ENCODE results near the gene DUSP23. TPM values are rescaled to one million over a fixed set of nuclear protein-coding genes. Genes with fewer than 3 reads are reported as not detected.
A peak's percentile ranks its signal among the peaks of the same experiment; 100 is the strongest.

Gene DUSP23
- total RNA-seq, 5 donors from 2014 or later (not counting 1 experiment from before 2014, with no cell fraction given) = 8.8 to 17.1 (median 14.3) TPM

- DNase-seq (no peak), ATAC-seq (replicated peaks in 1 of 4) (no peak)
- CTCF ChIA-PET = interaction anchor here (0.7 to 1.6 kb wide), 4 partner anchors 85 to 91 kb away, joined by 3 to 7 read pairs (median 4); no protein-coding TSS in a partner anchor
- Mint-ChIP-seq H3K36me3 (peaks cover 10% of the 10 kb centered on the region), H3K4me1 (peaks cover 22 to 49% (median 31%) of the 10 kb centered on the region in 3 donors), H3K9me3 (no peaks in the 10 kb centered on the region), H3K4me3 (peak overlapping the region in 1 of 3 donors; percentile 11), H3K27me3 (peaks cover 0 to 9% of the 10 kb centered on the region in 2 donors), H3K27ac (peak overlapping the region in 1 of 2 donors; percentile 18)
- POLR2A ChIA-PET = no interaction called here
- 86% methylated on average over 2 of the region's 7 CpGs for WGBS (ENCODE audit: insufficient coverage)
- no peaks in the 10 kb centered on the region for H3K27me3 ChIP-seq (replicated peaks in 1 of 2; ENCODE audit: control insufficient read depth in 2 of 2, extremely low read depth in 1 of 2, insufficient read depth in 2 of 2, low read length in 1 of 2)
- peak overlapping the region in 1 of 2 donors; percentile 31 for H3K4me3 ChIP-seq (ENCODE audit: control insufficient read depth in 1 of 2, extremely low read depth in 1 of 2, low read length in 1 of 2)
- H3K36me3 ChIP-seq (ENCODE audit: control insufficient read depth in 2 of 2, extremely low read depth in 1 of 2, insufficient read depth in 1 of 2, low read length in 1 of 2) = peaks cover 0 to 8% of the 10 kb centered on the region in 2 donors
- peak overlapping the region; percentile 22 for H3K27ac ChIP-seq (ENCODE audit: low read length)
- H3K9me3 ChIP-seq = no peaks in the 10 kb centered on the region
- peaks cover 12 to 58% of the 10 kb centered on the region in 2 experiments for H3K4me1 ChIP-seq (ENCODE audit: control insufficient read depth in 1 of 2, extremely low read depth in 1 of 2, insufficient read depth in 2 of 2, low read length in 2 of 2)
Measured at GRCh38 chr1:159803956-159804689, 23.4 kb downstream of the DUSP23 start.

DNA sequence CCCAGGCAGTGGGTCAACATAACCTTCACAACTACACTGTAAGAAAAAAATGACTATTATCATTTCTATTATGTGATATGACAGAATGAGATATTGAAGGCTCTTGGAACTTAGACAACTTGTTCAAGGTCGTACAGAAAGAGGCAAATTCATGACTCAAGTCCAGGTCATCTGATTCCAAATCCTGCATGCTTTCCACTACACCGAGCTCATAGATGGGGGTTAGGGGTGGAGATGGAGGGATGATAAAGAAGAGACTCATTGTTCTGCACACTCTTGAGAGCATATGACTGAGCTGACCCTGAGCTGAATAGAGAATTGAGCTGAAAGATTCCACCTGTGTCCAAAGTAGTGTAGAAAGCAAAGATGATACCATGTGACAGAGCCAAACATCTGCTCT is 24.2 kb downstream of the DUSP23 start:
- DNase-seq = no peak
- ChIA-PET CTCF (interaction anchor here in 1 of 2 donors (0.7 kb wide), 1 partner anchor 85 kb away, joined by 3 read pairs; no protein-coding TSS in a partner anchor), POLR2A (no interaction called here)
- Histone ChIP-seq H3K4me3 (ENCODE audit: control insufficient read depth in 1 of 2, extremely low read depth in 1 of 2, low read length in 1 of 2) (no peak overlapping the region), H3K27ac (ENCODE audit: low read length) (no peak overlapping the region), H3K4me1 (ENCODE audit: control insufficient read depth in 1 of 2, extremely low read depth in 1 of 2, insufficient read depth in 2 of 2, low read length in 2 of 2) (peaks cover 7 to 51% of the 10 kb centered on the region in 2 experiments), H3K9me3 (no peaks in the 10 kb centered on the region), H3K36me3 (ENCODE audit: control insufficient read depth in 2 of 2, extremely low read depth in 1 of 2, insufficient read depth in 1 of 2, low read length in 1 of 2) (peaks cover 0 to 10% of the 10 kb centered on the region in 2 donors), H3K27me3 (replicated peaks in 1 of 2; ENCODE audit: control insufficient read depth in 2 of 2, extremely low read depth in 1 of 2, insufficient read depth in 2 of 2, low read length in 1 of 2) (peaks cover 0 to 4% of the 10 kb centered on the region in 2 experiments)
- no peak overlapping the region for H3K4me3 Mint-ChIP-seq
- no peak for ATAC-seq (replicated peaks in 1 of 4)
- no peaks in the 10 kb centered on the region for H3K9me3 Mint-ChIP-seq
- H3K27me3 Mint-ChIP-seq = peaks cover 0 to 7% of the 10 kb centered on the region in 2 donors
- H3K4me1 Mint-ChIP-seq = peaks cover 14 to 41% (median 23%) of the 10 kb centered on the region in 3 donors
- no peak overlapping the region for H3K27ac Mint-ChIP-seq
- WGBS (ENCODE audit: insufficient coverage) = no CpG with 5 or more reads among the region's 2 CpGs
- H3K36me3 Mint-ChIP-seq = peaks cover 10% of the 10 kb centered on the region

GRCh38 chr1:159815926-159816325 is 35.2 kb downstream of the DUSP23 start:
- Mint-ChIP-seq H3K9me3 (no peaks in the 10 kb centered on the region), H3K27ac (no peak overlapping the region), H3K27me3 (no peaks in the 10 kb centered on the region), H3K36me3 (no peaks in the 10 kb centered on the region), H3K4me3 (no peak overlapping the region), H3K4me1 (no peaks in the 10 kb centered on the region)
- Histone ChIP-seq H3K27ac (ENCODE audit: low read length) (no peak overlapping the region), H3K4me3 (ENCODE audit: control insufficient read depth in 1 of 2, extremely low read depth in 1 of 2, low read length in 1 of 2) (no peak overlapping the region), H3K4me1 (ENCODE audit: control insufficient read depth in 1 of 2, extremely low read depth in 1 of 2, insufficient read depth in 2 of 2, low read length in 2 of 2) (no peaks in the 10 kb centered on the region), H3K36me3 (ENCODE audit: control insufficient read depth in 2 of 2, extremely low read depth in 1 of 2, insufficient read depth in 1 of 2, low read length in 1 of 2) (no peaks in the 10 kb centered on the region), H3K27me3 (replicated peaks in 1 of 2; ENCODE audit: control insufficient read depth in 2 of 2, extremely low read depth in 1 of 2, insufficient read depth in 2 of 2, low read length in 1 of 2) (no peaks in the 10 kb centered on the region), H3K9me3 (no peaks in the 10 kb centered on the region)
- WGBS (ENCODE audit: insufficient coverage) = no CpG with 5 or more reads among the region's 8 CpGs
- POLR2A ChIA-PET = no interaction called here
- CTCF ChIA-PET = no interaction called here
- DNase-seq (no peak), ATAC-seq (replicated peaks in 1 of 4) (no peak)

GRCh38 chr1:159817276-159818041 is 36.7 kb downstream of the DUSP23 start:
- POLR2A ChIA-PET = interaction anchor here in 1 of 2 donors (0.6 kb wide), 1 partner anchor 18 kb away, joined by 3 read pairs; no protein-coding TSS in a partner anchor
- H3K4me1 ChIP-seq (ENCODE audit: control insufficient read depth in 1 of 2, extremely low read depth in 1 of 2, insufficient read depth in 2 of 2, low read length in 2 of 2) = peaks cover 0 to 9% of the 10 kb centered on the region in 2 experiments
- WGBS (ENCODE audit: insufficient coverage) = 89% methylated on average over 5 of the region's 11 CpGs
- peak overlapping the region in 1 of 2 donors; percentile 14 for H3K27ac Mint-ChIP-seq
- H3K27me3 Mint-ChIP-seq = no peaks in the 10 kb centered on the region
- no peaks in the 10 kb centered on the region for H3K4me1 Mint-ChIP-seq
- H3K9me3 ChIP-seq = no peaks in the 10 kb centered on the region
- no peaks in the 10 kb centered on the region for H3K36me3 ChIP-seq (ENCODE audit: control insufficient read depth in 2 of 2, extremely low read depth in 1 of 2, insufficient read depth in 1 of 2, low read length in 1 of 2)
- CTCF ChIA-PET = no interaction called here
- DNase-seq (no peak), ATAC-seq (replicated peaks in 1 of 4) (no peak)
- no peaks in the 10 kb centered on the region for H3K36me3 Mint-ChIP-seq
- H3K4me3 ChIP-seq (ENCODE audit: control insufficient read depth in 1 of 2, extremely low read depth in 1 of 2, low read length in 1 of 2) = no peak overlapping the region
- H3K9me3 Mint-ChIP-seq = no peaks in the 10 kb centered on the region
- H3K27ac ChIP-seq (ENCODE audit: low read length) = no peak overlapping the region
- H3K4me3 Mint-ChIP-seq = no peak overlapping the region
- H3K27me3 ChIP-seq (replicated peaks in 1 of 2; ENCODE audit: control insufficient read depth in 2 of 2, extremely low read depth in 1 of 2, insufficient read depth in 2 of 2, low read length in 1 of 2) = no peaks in the 10 kb centered on the region

GRCh38 chr1:159821171-159821867 is 40.6 kb downstream of the DUSP23 start:
- H3K27ac Mint-ChIP-seq = no peak overlapping the region
- H3K4me3 Mint-ChIP-seq = no peak overlapping the region
- CTCF ChIA-PET = no interaction called here
- Histone ChIP-seq H3K27ac (ENCODE audit: low read length) (no peak overlapping the region), H3K36me3 (ENCODE audit: control insufficient read depth in 2 of 2, extremely low read depth in 1 of 2, insufficient read depth in 1 of 2, low read length in 1 of 2) (no peaks in the 10 kb centered on the region), H3K9me3 (no peaks in the 10 kb centered on the region), H3K27me3 (replicated peaks in 1 of 2; ENCODE audit: control insufficient read depth in 2 of 2, extremely low read depth in 1 of 2, insufficient read depth in 2 of 2, low read length in 1 of 2) (peaks cover 0 to 3% of the 10 kb centered on the region in 2 experiments), H3K4me1 (ENCODE audit: control insufficient read depth in 1 of 2, extremely low read depth in 1 of 2, insufficient read depth in 2 of 2, low read length in 2 of 2) (peaks cover 10 to 47% of the 10 kb centered on the region in 2 experiments), H3K4me3 (ENCODE audit: control insufficient read depth in 1 of 2, extremely low read depth in 1 of 2, low read length in 1 of 2) (no peak overlapping the region)
- H3K9me3 Mint-ChIP-seq = no peaks in the 10 kb centered on the region
- H3K4me1 Mint-ChIP-seq = peaks cover 19 to 25% (median 20%) of the 10 kb centered on the region in 3 donors
- POLR2A ChIA-PET = no interaction called here
- ATAC-seq (replicated peaks in 1 of 4) = no peak
- 96% methylated on average over 4 of the region's 9 CpGs for WGBS (ENCODE audit: insufficient coverage)
- no peaks in the 10 kb centered on the region for H3K27me3 Mint-ChIP-seq
- H3K36me3 Mint-ChIP-seq = no peaks in the 10 kb centered on the region
- peak in 4 of 35 experiments; percentile 7 to 39 (median 24) for DNase-seq

- DNase-seq (no peak), ATAC-seq (replicated peaks in 1 of 4) (no peak)
- Histone ChIP-seq H3K36me3 (ENCODE audit: control insufficient read depth in 2 of 2, extremely low read depth in 1 of 2, insufficient read depth in 1 of 2, low read length in 1 of 2) (no peaks in the 10 kb centered on the region), H3K27me3 (replicated peaks in 1 of 2; ENCODE audit: control insufficient read depth in 2 of 2, extremely low read depth in 1 of 2, insufficient read depth in 2 of 2, low read length in 1 of 2) (peaks cover 0 to 3% of the 10 kb centered on the region in 2 experiments), H3K9me3 (no peaks in the 10 kb centered on the region), H3K27ac (ENCODE audit: low read length) (no peak overlapping the region), H3K4me1 (ENCODE audit: control insufficient read depth in 1 of 2, extremely low read depth in 1 of 2, insufficient read depth in 2 of 2, low read length in 2 of 2) (peaks cover 20 to 68% of the 10 kb centered on the region in 2 experiments), H3K4me3 (ENCODE audit: control insufficient read depth in 1 of 2, extremely low read depth in 1 of 2, low read length in 1 of 2) (no peak overlapping the region)
- CTCF ChIA-PET = no interaction called here
- WGBS (ENCODE audit: insufficient coverage) = no CpG with 5 or more reads among the region's 7 CpGs
- peaks cover 0 to 5% (median 3%) of the 10 kb centered on the region in 3 donors for H3K9me3 Mint-ChIP-seq
- H3K4me1 Mint-ChIP-seq = peaks cover 40 to 46% (median 40%) of the 10 kb centered on the region in 3 donors
- H3K27ac Mint-ChIP-seq = no peak overlapping the region
- no peak overlapping the region for H3K4me3 Mint-ChIP-seq
- H3K36me3 Mint-ChIP-seq = no peaks in the 10 kb centered on the region
- POLR2A ChIA-PET = interaction anchor here in 1 of 2 donors (0.7 kb wide), 1 partner anchor 1655 kb away, joined by 3 read pairs; no protein-coding TSS in a partner anchor
- H3K27me3 Mint-ChIP-seq = no peaks in the 10 kb centered on the region
Measured at GRCh38 chr1:159823406-159823805, 42.6 kb downstream of the DUSP23 start.
